ENCODE results near the gene KLF3. TPM values are rescaled to one million over a fixed set of nuclear protein-coding genes. Genes with fewer than 3 reads are reported as not detected.

The KLF3 gene
- polyA plus RNA-seq, 1 donor from 2014 or later: 12.3 TPM

GRCh38 chr4:38669208-38669607 is 5.2 kb downstream of the KLF3 start:
- Histone ChIP-seq H3K27ac (ENCODE audit: low read length) (no peak overlapping the region), H2AFZ (ENCODE audit: low read depth, low read length) (no peak overlapping the region), H3F3A (ENCODE audit: insufficient read depth, low read length, poor library complexity, severe bottlenecking) (peaks cover 7% of the 10 kb centered on the region), H3K9ac (ENCODE audit: low read length) (no peak overlapping the region), H3K4me3 (ENCODE audit: low read length) (no peak overlapping the region), H3K9me3 (ENCODE audit: low read length) (no peaks in the 10 kb centered on the region), H3K79me2 (replicated peaks; ENCODE audit: insufficient read depth, low read length) (peaks cover 70% of the 10 kb centered on the region), H3K9me2 (ENCODE audit: insufficient read depth, low read length) (no peaks in the 10 kb centered on the region), H4K20me1 (ENCODE audit: insufficient read depth) (no peaks in the 10 kb centered on the region), H3K36me3 (ENCODE audit: insufficient read depth, low read length) (no peaks in the 10 kb centered on the region), H3K4me2 (ENCODE audit: low read length) (no peak overlapping the region), H3K27me3 (ENCODE audit: insufficient read depth, low read depth, low read length) (no peaks in the 10 kb centered on the region)
- TF ChIP-seq POLR2AphosphoS5 (IDR thresholded peaks at IDR 0.05) (no peak), EP300 (conservative IDR thresholded peaks at IDR 0.05; ENCODE audit: poor library complexity, severe bottlenecking) (no peak), MXI1 (conservative IDR thresholded peaks at IDR 0.05; ENCODE audit: poor library complexity, severe bottlenecking) (no peak), TAF1 (IDR thresholded peaks at IDR 0.05; ENCODE audit: low read depth) (no peak), EZH2 (IDR thresholded peaks at IDR 0.05; ENCODE audit: borderline replicate concordance, insufficient read depth, low read length, poor library complexity, severe bottlenecking) (no peak), CTCF (IDR thresholded peaks at IDR 0.05; ENCODE audit: poor library complexity, severe bottlenecking) (no peak), REST (IDR thresholded peaks at IDR 0.05; ENCODE audit: borderline replicate concordance) (no peak), RAD21 (conservative IDR thresholded peaks at IDR 0.05) (no peak), SMC3 (conservative IDR thresholded peaks at IDR 0.05; ENCODE audit: poor library complexity) (no peak)

- no peak overlapping the region for H3K9ac ChIP-seq (ENCODE audit: low read length)
- H3F3A ChIP-seq (ENCODE audit: insufficient read depth, low read length, poor library complexity, severe bottlenecking): peaks cover 7% of the 10 kb centered on the region
- no peak overlapping the region for H3K4me2 ChIP-seq (ENCODE audit: low read length)
- no peaks in the 10 kb centered on the region for H3K36me3 ChIP-seq (ENCODE audit: insufficient read depth, low read length)
- peaks cover 75% of the 10 kb centered on the region for H3K79me2 ChIP-seq (replicated peaks; ENCODE audit: insufficient read depth, low read length)
- no peak overlapping the region for H3K27ac ChIP-seq (ENCODE audit: low read length)
- H3K9me2 ChIP-seq (ENCODE audit: insufficient read depth, low read length): no peaks in the 10 kb centered on the region
- H4K20me1 ChIP-seq (ENCODE audit: insufficient read depth): no peaks in the 10 kb centered on the region
- H3K9me3 ChIP-seq (ENCODE audit: low read length): no peaks in the 10 kb centered on the region
- H3K27me3 ChIP-seq (ENCODE audit: insufficient read depth, low read depth, low read length): no peaks in the 10 kb centered on the region
- H2AFZ ChIP-seq (ENCODE audit: low read depth, low read length): no peak overlapping the region
- H3K4me3 ChIP-seq (ENCODE audit: low read length): no peak overlapping the region
- TF ChIP-seq POLR2AphosphoS5 (IDR thresholded peaks at IDR 0.05) (no peak), EP300 (conservative IDR thresholded peaks at IDR 0.05; ENCODE audit: poor library complexity, severe bottlenecking) (no peak), SMC3 (conservative IDR thresholded peaks at IDR 0.05; ENCODE audit: poor library complexity) (no peak), CTCF (IDR thresholded peaks at IDR 0.05; ENCODE audit: poor library complexity, severe bottlenecking) (no peak)
Measured at GRCh38 chr4:38670109-38670901, 6.3 kb downstream of the KLF3 start.

All from neural cell (in vitro differentiated cells).